ENCODE measurements around the gene PELI2.

Gene PELI2

DNA sequence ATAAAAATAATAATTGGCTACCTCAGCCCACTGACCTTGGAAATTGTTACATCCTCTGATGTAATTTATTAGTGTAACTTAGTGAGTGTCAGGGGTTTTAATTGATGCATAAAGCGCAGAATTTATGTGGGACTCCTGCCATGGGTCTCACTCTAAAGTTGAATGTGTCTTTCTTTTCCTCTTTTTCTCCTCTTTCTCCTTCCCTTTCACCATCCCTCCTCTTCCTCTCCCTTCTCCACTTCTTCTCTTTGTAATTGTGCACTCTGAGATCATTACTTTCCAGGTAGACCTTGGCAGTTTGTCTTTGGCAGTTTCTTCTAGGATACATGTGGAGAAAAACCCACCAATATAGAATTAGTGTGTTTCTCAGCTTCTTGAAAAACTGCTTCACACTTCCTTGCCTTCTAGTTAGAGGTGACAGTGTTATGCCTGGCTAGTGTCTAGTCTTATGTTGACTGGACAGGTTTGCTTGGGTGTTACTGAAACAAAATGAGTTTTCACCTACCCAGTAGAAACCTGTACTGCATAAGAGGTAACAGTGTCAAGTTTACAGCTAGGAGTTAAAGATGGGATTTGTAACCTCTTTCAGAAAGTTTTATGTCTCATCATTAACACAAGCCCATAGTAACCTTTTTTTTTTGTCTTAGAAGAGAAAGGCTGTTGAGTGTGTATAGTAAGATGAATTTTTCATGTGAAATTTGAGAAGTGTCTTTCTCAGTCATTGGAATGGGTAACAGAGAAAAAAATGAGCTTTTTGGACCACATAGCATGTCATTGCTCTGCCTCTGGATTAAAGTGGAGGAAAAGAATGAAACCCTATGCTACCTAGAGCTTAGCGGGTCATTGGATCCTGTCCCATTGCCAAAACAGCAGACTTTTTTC is 18.6 kb downstream of the PELI2 start:
- no peak overlapping the region for H3K4me3 ChIP-seq (ENCODE audit: low read depth, low read length)
- no peak for DNase-seq (ENCODE audit: low read depth)

DNA sequence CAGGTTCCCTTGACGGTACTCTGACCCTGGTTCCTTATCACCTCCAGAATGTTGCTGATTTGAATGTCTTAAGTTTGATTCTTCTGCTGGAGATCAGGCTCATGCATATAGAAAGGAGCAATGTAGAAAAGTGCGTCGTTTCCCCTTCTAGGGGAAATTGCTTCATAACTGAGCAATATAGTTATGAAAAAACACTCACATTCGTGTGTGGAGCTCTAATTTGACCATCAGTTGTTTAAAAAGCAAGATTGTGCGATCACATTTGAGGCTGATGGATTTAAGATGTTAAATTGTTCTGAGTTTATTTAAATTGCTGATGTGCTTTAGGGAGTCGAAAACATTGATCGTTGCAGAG is 19.2 kb downstream of the PELI2 start:
- H3K4me3 ChIP-seq (ENCODE audit: low read depth, low read length) = no peak overlapping the region
- DNase-seq (ENCODE audit: low read depth) = no peak

DNA sequence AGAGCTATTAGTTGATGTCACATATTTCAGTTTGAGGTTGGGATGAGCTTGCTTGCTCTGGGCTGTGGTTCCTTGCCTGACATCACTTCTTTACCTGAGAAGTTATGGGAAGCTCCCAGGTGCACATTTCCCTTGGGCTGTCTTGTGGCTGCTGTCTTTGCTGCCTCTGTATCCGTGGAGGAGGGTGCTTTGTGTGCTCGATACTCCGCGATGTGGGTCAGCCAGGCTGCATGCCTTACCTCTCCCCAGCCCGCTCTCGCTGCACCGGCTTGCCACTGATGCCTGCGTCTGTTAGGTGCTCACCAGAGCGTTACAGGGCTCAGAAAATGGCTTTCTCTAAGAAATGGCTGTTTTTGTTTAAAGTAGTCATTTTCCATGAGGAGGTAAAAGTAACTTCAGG is 19.6 kb downstream of the PELI2 start:
- H3K4me3 ChIP-seq (ENCODE audit: low read depth, low read length) = no peak overlapping the region
- DNase-seq (ENCODE audit: low read depth) = no peak

GRCh38 chr14:56138928-56139327 is 20.7 kb downstream of the PELI2 start:
- DNase-seq (ENCODE audit: low read depth) = no peak
- H3K4me3 ChIP-seq (ENCODE audit: low read depth, low read length) = no peak overlapping the region

GRCh38 chr14:56142314-56142713 is 24.1 kb downstream of the PELI2 start:
- DNase-seq (ENCODE audit: low read depth) = no peak

DNA sequence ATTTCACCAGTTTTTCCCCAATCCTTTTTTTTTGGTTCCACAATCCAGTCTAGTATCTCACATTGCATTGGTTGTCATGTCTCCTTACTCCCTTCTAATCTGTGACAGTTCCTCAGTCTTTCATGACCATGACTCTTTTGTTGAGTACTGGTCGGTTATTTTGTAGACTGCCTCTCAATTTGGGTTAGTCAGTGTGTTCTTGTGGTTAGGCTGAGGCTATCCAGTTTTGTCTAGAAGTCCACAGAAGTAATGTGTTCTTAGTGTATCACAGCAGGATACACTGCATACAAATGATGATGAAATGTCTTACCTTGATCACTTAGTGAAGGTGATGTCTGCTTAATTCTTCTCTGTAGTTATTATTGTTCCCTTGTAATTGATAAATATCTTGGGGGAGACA is 24.8 kb downstream of the PELI2 start:
- no peak overlapping the region for H3K4me3 ChIP-seq (ENCODE audit: low read depth, low read length)
- DNase-seq (ENCODE audit: low read depth) = no peak

More at GRCh38 chr14:56142314-56142713, 24.1 kb downstream of the PELI2 start:
- H3K4me3 ChIP-seq (ENCODE audit: low read depth, low read length) = no peak overlapping the region

DNA sequence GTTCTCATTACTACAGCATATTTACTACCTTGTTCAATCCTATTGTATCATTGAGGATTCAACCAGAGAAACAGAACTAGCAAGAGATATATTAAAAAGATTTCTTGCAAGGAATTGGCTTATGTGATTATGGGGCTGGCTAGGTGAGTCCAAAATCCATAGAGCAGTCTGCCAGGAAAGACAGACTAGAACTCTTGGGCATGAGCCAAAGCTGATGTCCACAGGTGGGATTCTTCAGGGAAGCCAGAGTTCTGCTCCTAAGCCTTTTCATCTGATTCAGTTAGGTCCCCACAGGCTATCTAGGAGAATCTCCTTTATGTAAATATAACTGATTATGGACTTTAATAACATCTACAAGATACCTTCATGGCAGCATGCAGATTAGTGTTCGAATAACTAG is 26.0 kb downstream of the PELI2 start:
- DNase-seq (ENCODE audit: low read depth) = no peak
- H3K4me3 ChIP-seq (ENCODE audit: low read depth, low read length) = no peak overlapping the region

DNA sequence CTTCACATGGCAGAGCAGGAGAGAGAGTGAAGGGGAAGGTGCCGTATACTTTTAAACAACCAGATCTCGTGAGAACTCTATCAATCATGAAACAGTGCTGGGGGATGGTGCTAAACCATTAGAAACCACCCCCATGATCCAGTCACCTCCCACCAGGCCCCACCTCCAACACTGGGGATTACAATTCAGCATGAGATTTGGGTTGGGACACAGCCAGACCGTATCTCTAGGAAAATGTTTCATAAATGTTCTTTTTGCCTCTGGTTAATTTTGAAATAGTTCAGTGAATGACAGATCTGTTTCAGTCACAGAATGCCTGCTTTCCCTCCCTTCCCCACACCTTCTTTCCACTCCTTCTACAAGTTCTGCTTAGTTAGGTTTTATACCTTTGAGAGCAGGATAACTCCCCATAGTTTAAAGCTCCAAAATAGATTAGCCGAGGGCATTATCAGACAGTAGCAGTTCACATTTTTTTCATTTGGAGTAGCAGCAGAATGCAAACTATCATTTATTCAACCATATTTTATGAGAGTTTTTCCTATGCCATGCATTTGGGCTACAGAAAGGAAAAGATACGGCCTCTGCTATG is 27.1 kb downstream of the PELI2 start:
- no peak for DNase-seq (ENCODE audit: low read depth)
- no peak overlapping the region for H3K4me3 ChIP-seq (ENCODE audit: low read depth, low read length)

GRCh38 chr14:56145965-56146364 is 27.8 kb downstream of the PELI2 start:
- H3K4me3 ChIP-seq (ENCODE audit: low read depth, low read length) = no peak overlapping the region
- peak; percentile 56 for DNase-seq (ENCODE audit: low read depth)

DNA sequence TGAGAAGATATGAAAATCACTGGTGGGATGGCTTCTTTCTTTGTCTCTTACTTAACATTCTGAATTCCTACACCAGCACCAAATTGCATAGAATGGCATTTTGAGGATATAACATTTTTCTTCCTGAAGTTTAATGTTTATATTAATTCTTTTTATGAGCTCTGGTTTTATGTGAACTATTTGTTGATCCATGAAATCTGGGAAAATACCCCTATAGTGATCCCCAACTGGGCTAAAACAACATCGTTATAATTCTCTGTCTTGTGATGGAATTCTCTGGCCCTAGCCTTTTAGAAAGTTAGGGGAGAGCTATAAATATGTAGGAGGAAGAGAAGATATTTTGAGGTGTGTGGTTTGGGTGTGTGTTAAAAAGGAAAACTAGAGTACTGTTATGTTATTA is 29.2 kb downstream of the PELI2 start:
- H3K4me3 ChIP-seq (ENCODE audit: low read depth, low read length) = no peak overlapping the region
- DNase-seq (ENCODE audit: low read depth) = no peak

- H3K4me3 ChIP-seq (ENCODE audit: low read depth, low read length) = no peak overlapping the region
- DNase-seq (ENCODE audit: low read depth) = no peak
Observed at GRCh38 chr14:56147986-56148901, 30.0 kb downstream of the PELI2 start.

- H3K4me3 ChIP-seq (ENCODE audit: low read depth, low read length) = no peak overlapping the region
Observed at GRCh38 chr14:56149151-56149550, 30.9 kb downstream of the PELI2 start.

GRCh38 chr14:56149995-56150394 is 31.8 kb downstream of the PELI2 start:
- H3K4me3 ChIP-seq (ENCODE audit: low read depth, low read length) = no peak overlapping the region
- no peak for DNase-seq (ENCODE audit: low read depth)

More at GRCh38 chr14:56149151-56149550, 30.9 kb downstream of the PELI2 start:
- no peak for DNase-seq (ENCODE audit: low read depth)

- no peak overlapping the region for H3K4me3 ChIP-seq (ENCODE audit: low read depth, low read length)
- DNase-seq (ENCODE audit: low read depth) = no peak
Observed at GRCh38 chr14:56150645-56151345, 32.6 kb downstream of the PELI2 start.

DNA sequence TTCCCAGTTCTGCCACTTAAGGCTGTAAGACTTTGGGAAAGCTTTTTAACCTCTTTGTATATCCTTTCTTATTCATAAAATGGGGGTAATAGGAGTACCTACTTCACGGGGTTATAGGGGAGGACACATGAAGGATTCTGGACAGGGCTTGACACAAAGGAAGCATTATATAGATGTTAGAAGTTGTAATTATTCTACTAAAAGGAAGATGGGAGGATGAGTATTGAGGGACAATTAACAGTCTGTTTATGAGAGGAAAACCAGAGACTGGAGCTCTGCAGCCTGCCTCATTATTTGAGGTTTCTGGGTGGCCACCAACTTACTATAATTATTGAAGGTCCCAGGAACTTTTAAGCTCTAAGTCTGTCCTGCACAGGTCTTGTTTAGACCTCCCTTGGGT is 34.0 kb downstream of the PELI2 start:
- DNase-seq (ENCODE audit: low read depth) = no peak
- H3K4me3 ChIP-seq (ENCODE audit: low read depth, low read length) = no peak overlapping the region

DNA sequence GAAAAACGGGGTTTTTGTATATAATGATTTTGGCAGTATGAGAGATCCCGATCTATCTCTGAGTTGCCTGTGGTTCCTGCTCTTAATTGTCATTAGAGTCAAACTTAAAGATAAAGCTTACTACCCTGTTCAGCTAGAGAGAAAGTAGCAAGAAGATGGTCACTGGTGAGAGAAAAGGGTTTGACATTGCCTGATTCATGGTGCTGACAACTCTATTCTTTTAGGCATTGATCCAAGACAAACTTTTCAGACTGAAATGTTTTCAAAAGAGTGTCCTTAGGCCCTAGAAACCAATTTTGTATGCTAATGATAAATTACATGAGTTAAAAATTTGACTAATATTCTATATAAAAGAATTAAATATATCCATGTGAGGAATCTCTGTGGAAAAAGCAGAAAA is 35.1 kb downstream of the PELI2 start:
- no peak for DNase-seq (ENCODE audit: low read depth)
- H3K4me3 ChIP-seq (ENCODE audit: low read depth, low read length) = no peak overlapping the region

- no peak overlapping the region for H3K4me3 ChIP-seq (ENCODE audit: low read depth, low read length)
- DNase-seq (ENCODE audit: low read depth) = no peak
Observed at GRCh38 chr14:56154321-56154720, 36.1 kb downstream of the PELI2 start.

- no peak overlapping the region for H3K4me3 ChIP-seq (ENCODE audit: low read depth, low read length)
- DNase-seq (ENCODE audit: low read depth) = no peak
Observed at GRCh38 chr14:56156096-56156495, 37.9 kb downstream of the PELI2 start.

DNA sequence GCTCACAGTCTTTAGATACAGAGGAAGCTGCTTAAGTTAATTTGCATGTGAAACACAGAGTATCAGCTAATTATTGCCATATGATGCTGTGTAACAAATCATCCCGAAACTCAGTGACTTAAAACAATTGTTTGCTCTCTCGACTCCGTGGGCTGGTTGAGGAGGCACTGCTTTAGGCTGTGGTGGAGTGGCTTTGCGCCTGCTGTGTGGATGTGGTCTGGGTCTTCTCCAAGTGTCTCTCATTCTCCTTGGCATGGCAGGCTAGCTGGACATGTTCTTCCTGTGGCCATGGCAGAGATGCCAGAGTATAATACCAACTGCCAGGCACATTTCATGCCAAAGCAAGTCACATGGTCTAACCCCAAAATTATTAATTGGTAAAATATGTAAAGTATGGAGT is 40.9 kb downstream of the PELI2 start:
- DNase-seq (ENCODE audit: low read depth) = no peak
- H3K4me3 ChIP-seq (ENCODE audit: low read depth, low read length) = no peak overlapping the region

DNA sequence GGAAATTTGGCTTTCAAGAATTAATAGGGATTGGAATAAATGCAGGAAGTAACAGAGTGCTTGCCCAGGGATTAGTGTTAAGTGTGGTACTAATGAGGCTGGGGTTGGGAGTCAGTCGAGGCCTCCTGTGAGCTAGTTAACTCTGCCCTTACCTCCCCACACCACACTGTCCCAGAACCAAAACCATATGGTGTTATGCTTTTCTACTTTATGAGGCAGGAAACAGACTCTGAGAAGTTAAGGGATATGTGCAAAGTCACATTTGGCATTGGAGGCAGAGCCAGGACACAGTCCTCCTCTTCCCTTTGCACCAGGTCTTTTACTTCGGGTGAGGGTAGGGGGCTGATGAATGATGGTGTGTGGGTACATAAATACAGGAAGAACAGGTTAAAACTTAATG is 41.9 kb downstream of the PELI2 start:
- no peak overlapping the region for H3K4me3 ChIP-seq (ENCODE audit: low read depth, low read length)
- DNase-seq (ENCODE audit: low read depth) = no peak

Measured in skeletal muscle cell (primary cell).